ENCODE data around the gene TULP1. TPM values are rescaled to one million over a fixed set of nuclear protein-coding genes. Genes with fewer than 3 reads are reported as not detected.
"Not testable (repeated sequence)": the region's sequence is repeated elsewhere in the genome, so short reads cannot be mapped to it uniquely, and the experiment has no call there.

Gene TULP1
- total and polyA plus RNA-seq, 2 experiments from 2014 or later: not detected

DNA sequence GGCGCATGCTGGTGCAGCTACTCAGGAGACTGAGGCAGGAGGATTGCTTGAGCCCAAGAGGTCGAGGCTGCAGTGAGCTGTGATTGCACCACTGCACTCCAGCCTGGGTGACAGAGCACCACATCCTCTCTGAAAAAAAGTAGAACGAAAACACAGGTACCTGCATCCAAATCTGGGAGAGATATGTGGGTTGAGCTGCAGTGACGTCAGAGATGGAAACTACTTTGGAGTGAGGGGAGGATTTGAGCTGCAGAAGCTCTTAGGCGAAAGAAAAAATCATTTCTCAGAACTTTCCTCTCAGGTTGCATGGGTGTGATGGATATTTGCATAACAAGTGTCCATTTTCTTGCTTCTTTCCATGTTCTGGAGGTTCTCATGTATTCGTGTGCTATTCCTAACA, 4.0 kb upstream of the TULP1 start:
- Histone ChIP-seq H4K20me1 (ENCODE audit: insufficient read depth) (no peaks in the 10 kb centered on the region), H3K9me3 (ENCODE audit: low read depth) (no peaks in the 10 kb centered on the region), H2AFZ (no peak overlapping the region), H3K27me3 (replicated peaks; ENCODE audit: insufficient read depth) (peaks cover under 1% of the 10 kb centered on the region), H3F3A (ENCODE audit: insufficient read depth) (no peaks in the 10 kb centered on the region), H3K4me1 (ENCODE audit: insufficient read depth) (no peaks in the 10 kb centered on the region), H3K4me2 (ENCODE audit: unreplicated experiment) (no peak overlapping the region), H3K4me3 (no peak overlapping the region), H3K36me3 (ENCODE audit: low read depth) (no peaks in the 10 kb centered on the region), H3K9ac (no peak overlapping the region), H3K9me2 (ENCODE audit: insufficient read depth) (no peaks in the 10 kb centered on the region), H3K79me2 (ENCODE audit: insufficient read depth) (no peaks in the 10 kb centered on the region), H3K27ac (no peak overlapping the region)
- TF ChIP-seq EZH2 (IDR thresholded peaks at IDR 0.05; ENCODE audit: insufficient read depth, poor library complexity, severe bottlenecking) (no peak), EZH2phosphoT487 (IDR thresholded peaks at IDR 0.05; ENCODE audit: insufficient read depth, low read depth) (no peak)
- no peak for DNase-seq
- in situ Hi-C loops (cut with MboI): no loop called here
- 38 to 39% methylated on average over 6 of the region's 6 CpGs for WGBS, 2 experiments (ENCODE audit: low coverage in 1 of 2, low lambda C conversion rate in 2 of 2, missing lambda C conversion rate in 2 of 2)

DNA sequence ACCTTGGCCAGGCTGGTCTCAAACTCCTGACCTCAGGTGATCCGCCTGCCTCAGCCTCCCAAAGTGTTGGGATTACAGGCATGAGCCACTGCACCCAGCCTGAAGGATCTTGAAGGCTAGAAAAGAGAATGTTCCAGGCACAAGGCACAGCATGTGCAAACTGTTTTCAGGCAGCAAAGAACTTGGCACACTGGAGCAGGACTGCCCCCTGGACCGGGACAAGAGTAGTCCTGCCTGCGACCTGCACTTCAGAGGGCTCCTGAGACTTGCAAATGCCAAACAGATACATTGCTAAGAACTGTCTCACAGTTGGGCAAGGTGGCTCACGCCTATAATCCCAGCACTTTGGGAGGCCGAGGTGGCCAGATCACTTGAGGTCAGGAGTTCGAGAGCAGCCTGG, 3.2 kb upstream of the TULP1 start:
- H3K27ac ChIP-seq; H3K27me3 ChIP-seq (replicated peaks; ENCODE audit: insufficient read depth); H3K4me2 ChIP-seq (ENCODE audit: unreplicated experiment); H3K79me2 ChIP-seq (ENCODE audit: insufficient read depth); H3K36me3 ChIP-seq (ENCODE audit: low read depth); H3K9me3 ChIP-seq (ENCODE audit: low read depth); H2AFZ ChIP-seq; H3F3A ChIP-seq (ENCODE audit: insufficient read depth); DNase-seq; H4K20me1 ChIP-seq (ENCODE audit: insufficient read depth); H3K4me3 ChIP-seq; H3K9me2 ChIP-seq (ENCODE audit: insufficient read depth); H3K4me1 ChIP-seq (ENCODE audit: insufficient read depth); H3K9ac ChIP-seq; in situ Hi-C loops (cut with MboI): not testable (repeated sequence)
- 79 to 81% methylated on average over 6 of the region's 6 CpGs for WGBS, 2 experiments (ENCODE audit: low coverage in 1 of 2, low lambda C conversion rate in 2 of 2, missing lambda C conversion rate in 2 of 2)

DNA sequence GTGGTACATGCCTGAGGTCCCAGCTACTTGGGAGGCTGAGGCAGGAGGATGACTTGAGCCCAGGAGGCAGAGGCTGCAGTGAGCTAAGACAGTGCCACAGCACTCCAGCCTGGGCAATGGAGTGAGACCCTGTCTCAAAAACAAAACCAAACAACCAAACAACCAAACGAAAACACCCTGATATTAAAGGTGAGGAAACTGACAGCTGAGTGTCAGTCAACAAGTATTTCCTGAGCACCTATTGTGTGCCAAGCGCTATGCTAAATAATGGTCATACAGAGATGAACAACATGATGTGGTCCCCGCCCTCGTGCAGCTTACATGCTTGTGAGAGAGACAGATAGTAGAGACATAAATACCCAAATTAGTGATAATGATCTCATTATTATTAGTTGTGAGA, 1.9 kb upstream of the TULP1 start:
- Histone ChIP-seq H3K27me3 (replicated peaks; ENCODE audit: insufficient read depth) (peaks cover 15% of the 10 kb centered on the region), H3K4me1 (ENCODE audit: insufficient read depth) (no peaks in the 10 kb centered on the region), H4K20me1 (ENCODE audit: insufficient read depth) (no peaks in the 10 kb centered on the region), H2AFZ (no peak overlapping the region), H3K79me2 (ENCODE audit: insufficient read depth) (no peaks in the 10 kb centered on the region), H3K9ac (no peak overlapping the region), H3K4me3 (no peak overlapping the region), H3K4me2 (ENCODE audit: unreplicated experiment) (no peak overlapping the region), H3K27ac (no peak overlapping the region), H3F3A (ENCODE audit: insufficient read depth) (no peaks in the 10 kb centered on the region), H3K9me3 (ENCODE audit: low read depth) (no peaks in the 10 kb centered on the region), H3K9me2 (ENCODE audit: insufficient read depth) (no peaks in the 10 kb centered on the region), H3K36me3 (ENCODE audit: low read depth) (no peaks in the 10 kb centered on the region)
- WGBS, 2 experiments (ENCODE audit: low coverage in 1 of 2, low lambda C conversion rate in 2 of 2, missing lambda C conversion rate in 2 of 2): 74 to 78% methylated on average over 4 of the region's 4 CpGs
- TF ChIP-seq EZH2phosphoT487 (IDR thresholded peaks at IDR 0.05; ENCODE audit: insufficient read depth, low read depth) (no peak), EZH2 (IDR thresholded peaks at IDR 0.05; ENCODE audit: insufficient read depth, poor library complexity, severe bottlenecking) (no peak)
- no peak for DNase-seq
- in situ Hi-C loops (cut with MboI): no loop called here

DNA sequence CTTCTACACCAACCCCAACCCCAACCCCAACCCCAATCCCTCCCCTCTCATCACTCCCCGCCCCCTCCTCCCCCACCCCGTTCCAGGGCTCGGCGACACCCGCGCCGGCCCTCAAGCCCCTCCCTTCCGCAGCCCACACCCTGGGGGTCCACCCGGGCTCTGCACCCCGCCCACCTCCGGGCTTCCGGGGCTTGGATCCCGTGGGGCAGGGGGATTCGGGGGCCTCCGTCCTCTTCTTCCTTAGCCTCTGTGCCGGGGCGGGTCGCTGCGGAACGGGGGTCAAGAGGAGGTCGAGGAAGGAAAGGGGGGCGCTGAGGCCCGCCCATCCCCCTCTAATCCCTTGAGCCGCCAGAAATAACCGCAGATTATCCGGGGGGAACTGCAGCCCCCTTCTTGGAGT, 690 bp downstream of the TULP1 start:
- Histone ChIP-seq H3K79me2 (ENCODE audit: insufficient read depth) (no peaks in the 10 kb centered on the region), H3K36me3 (ENCODE audit: low read depth) (no peaks in the 10 kb centered on the region), H3K27me3 (replicated peaks; ENCODE audit: insufficient read depth) (peaks cover 15% of the 10 kb centered on the region), H4K20me1 (ENCODE audit: insufficient read depth) (no peaks in the 10 kb centered on the region), H3F3A (ENCODE audit: insufficient read depth) (no peaks in the 10 kb centered on the region), H2AFZ (no peak overlapping the region), H3K9me2 (ENCODE audit: insufficient read depth) (no peaks in the 10 kb centered on the region), H3K4me2 (ENCODE audit: unreplicated experiment) (no peak overlapping the region), H3K27ac (no peak overlapping the region), H3K4me1 (ENCODE audit: insufficient read depth) (no peaks in the 10 kb centered on the region), H3K9me3 (ENCODE audit: low read depth) (no peaks in the 10 kb centered on the region), H3K4me3 (no peak overlapping the region), H3K9ac (no peak overlapping the region)
- TF ChIP-seq EZH2phosphoT487 (IDR thresholded peaks at IDR 0.05; ENCODE audit: insufficient read depth, low read depth): no peak
- TF ChIP-seq EZH2 (IDR thresholded peaks at IDR 0.05; ENCODE audit: insufficient read depth, poor library complexity, severe bottlenecking): no peak
- 3 to 40% methylated on average over 3 to 25 of the region's 26 CpGs for WGBS, 2 experiments (ENCODE audit: low coverage in 1 of 2, low lambda C conversion rate in 2 of 2, missing lambda C conversion rate in 2 of 2)
- no peak for DNase-seq
- in situ Hi-C loops (cut with MboI): no loop called here

DNA sequence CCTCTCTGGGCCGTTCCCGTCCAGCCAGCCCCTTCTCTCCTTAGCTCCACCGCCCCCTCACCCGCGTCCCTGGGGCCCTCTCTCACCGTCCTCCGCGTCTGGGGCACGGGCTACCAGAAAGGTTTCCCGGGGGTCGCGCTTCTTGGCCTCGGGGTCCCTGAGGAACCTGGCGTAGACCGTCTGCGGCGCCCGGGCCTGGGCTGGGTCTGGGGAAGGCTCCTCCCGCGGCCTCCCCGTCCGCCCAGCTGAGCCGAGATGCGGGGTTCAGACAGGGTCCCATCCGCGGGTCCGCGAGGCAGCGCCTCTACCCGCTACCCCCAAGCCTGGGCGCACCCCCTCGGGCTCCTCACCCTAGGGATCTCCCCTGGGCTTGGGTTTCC, 1.1 kb downstream of the TULP1 start:
- H3K27me3 ChIP-seq (replicated peaks; ENCODE audit: insufficient read depth): peaks cover 18% of the 10 kb centered on the region
- no peak for DNase-seq

More for the DNA sequence above, 1.1 kb downstream of the TULP1 start:
- Histone ChIP-seq H2AFZ (no peak overlapping the region), H3K4me2 (ENCODE audit: unreplicated experiment) (no peak overlapping the region), H3K9ac (no peak overlapping the region), H3K4me1 (ENCODE audit: insufficient read depth) (no peaks in the 10 kb centered on the region), H3K79me2 (ENCODE audit: insufficient read depth) (no peaks in the 10 kb centered on the region), H4K20me1 (ENCODE audit: insufficient read depth) (no peaks in the 10 kb centered on the region), H3K4me3 (no peak overlapping the region), H3K27ac (no peak overlapping the region), H3K9me2 (ENCODE audit: insufficient read depth) (no peaks in the 10 kb centered on the region), H3K36me3 (ENCODE audit: low read depth) (no peaks in the 10 kb centered on the region), H3F3A (ENCODE audit: insufficient read depth) (no peaks in the 10 kb centered on the region), H3K9me3 (ENCODE audit: low read depth) (no peaks in the 10 kb centered on the region)
- in situ Hi-C loops (cut with MboI): no loop called here
- TF ChIP-seq EZH2phosphoT487 (IDR thresholded peaks at IDR 0.05; ENCODE audit: insufficient read depth, low read depth) (no peak), EZH2 (IDR thresholded peaks at IDR 0.05; ENCODE audit: insufficient read depth, poor library complexity, severe bottlenecking) (peak; percentile 51)
- 10 to 12% methylated on average over 28 to 29 of the region's 32 CpGs for WGBS, 2 experiments (ENCODE audit: low coverage in 1 of 2, low lambda C conversion rate in 2 of 2, missing lambda C conversion rate in 2 of 2)
